Cardiac fibroblast (primary cell): ENCODE data around the gene PITPNM3.

Source experiments
- DNase-seq, 2 donors: peaks; one replicate each; pipeline versions ENCODE4 v3.0.0 to v3.0.0-alpha.2; 2010; ENCODE audit warnings: low read depth in 2 of 2
- H3K4me3 ChIP-seq, 2 donors: replicated peaks in 1 of 2; 1 replicate in 1 of 2; 2 replicates in 1 of 2; pipeline ENCODE4 v1.5.1; 2011; ENCODE audit warnings: low read depth in 2 of 2, low read length in 2 of 2, mild to moderate bottlenecking in 2 of 2, moderate library complexity in 1 of 2
- CTCF ChIP-seq: IDR thresholded peaks from one replicate; pipeline ENCODE4 v1.5.1; 2011; ENCODE audit warnings: low read depth, mild to moderate bottlenecking, low read length, inconsistent platforms

Gene PITPNM3

GRCh38 chr17:6559753-6560215 is 3.4 kb upstream of the PITPNM3 start:
- TF ChIP-seq CTCF = no peak
- DNase-seq = no peak
- no peak overlapping the region for H3K4me3 ChIP-seq

GRCh38 chr17:6558932-6559752 is 2.8 kb upstream of the PITPNM3 start:
- no peak for TF ChIP-seq CTCF
- peak in 1 of 2 donors; percentile 65 for DNase-seq
- no peak overlapping the region for H3K4me3 ChIP-seq

DNA sequence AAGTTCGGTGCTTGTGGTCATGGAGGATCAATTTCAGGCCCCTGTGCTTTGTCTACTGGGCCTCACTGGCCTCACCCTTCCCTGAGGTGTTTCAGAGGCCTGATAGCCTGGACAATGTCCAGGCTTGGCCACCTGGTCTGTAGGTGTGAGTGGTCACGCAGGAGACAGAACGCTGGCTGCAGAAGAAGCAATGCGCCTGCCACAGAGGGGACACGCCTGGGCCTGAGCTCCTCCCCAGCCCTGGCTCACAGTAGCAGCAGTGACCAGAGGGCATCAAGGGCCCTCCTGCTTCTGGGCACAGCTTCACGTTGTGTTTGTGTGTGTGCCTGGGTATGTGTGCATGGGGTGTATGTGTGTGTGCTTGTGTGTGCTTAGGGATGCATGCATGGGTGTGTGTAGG is 1.9 kb upstream of the PITPNM3 start:
- no peak for DNase-seq
- no peak overlapping the region for H3K4me3 ChIP-seq
- no peak for TF ChIP-seq CTCF

GRCh38 chr17:6557040-6557438 is 684 bp upstream of the PITPNM3 start:
- TF ChIP-seq CTCF = no peak
- no peak for DNase-seq
- H3K4me3 ChIP-seq = peak overlapping the region in 1 of 2 donors; percentile 11

DNA sequence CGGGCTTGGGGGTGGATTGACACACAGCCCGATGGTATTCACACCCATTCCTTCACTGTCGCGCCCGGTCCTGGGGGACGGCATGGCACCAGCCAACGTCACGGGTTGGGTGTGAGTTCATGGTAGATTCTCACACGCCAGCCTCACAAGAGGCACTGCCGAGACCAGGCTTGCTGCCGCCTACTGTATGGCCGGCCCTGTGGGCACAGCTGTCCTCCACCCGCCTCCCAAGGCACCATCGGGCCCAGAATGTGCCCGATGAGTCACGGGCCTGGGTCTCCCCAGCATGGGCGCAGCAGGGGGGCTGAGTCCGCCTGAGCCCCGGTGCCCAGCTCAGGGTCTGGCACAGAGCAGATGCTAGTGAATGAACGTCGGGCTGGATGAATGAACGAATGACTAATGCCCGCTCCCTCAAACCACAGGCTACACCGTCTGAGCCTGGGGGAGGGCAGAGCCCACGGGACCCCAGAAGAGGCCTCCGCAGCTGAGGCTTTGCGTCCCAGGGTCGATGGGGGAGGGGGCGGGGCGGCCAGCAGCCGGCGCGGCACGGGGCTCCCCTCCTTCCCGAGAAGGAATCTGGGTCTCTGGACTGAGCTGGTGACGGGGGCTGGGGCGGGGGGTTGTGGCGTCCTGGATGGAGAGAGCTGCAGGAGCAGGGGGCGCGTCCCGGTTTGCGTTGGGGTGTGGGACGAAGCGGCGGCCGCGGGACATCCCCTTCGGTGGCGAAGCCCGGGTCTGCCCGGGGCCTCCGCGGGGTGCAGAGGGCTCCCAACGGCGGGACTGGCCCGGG is 829 bp downstream of the PITPNM3 start:
- TF ChIP-seq CTCF = no peak
- H3K4me3 ChIP-seq = peak overlapping the region; percentile 40 to 41
- DNase-seq = peak; percentile 18 to 41

GRCh38 chr17:6554871-6555330 is 1.5 kb downstream of the PITPNM3 start:
- TF ChIP-seq CTCF = no peak
- no peak overlapping the region for H3K4me3 ChIP-seq
- DNase-seq = no peak
